DMS79 (cell line): ENCODE results near the gene DCDC2.
A peak's percentile ranks its signal among the peaks of the same experiment; 100 is the strongest.
"Not testable (repeated sequence)": the region's sequence is repeated elsewhere in the genome, so short reads cannot be mapped to it uniquely, and the experiment has no call there.

Experiments used
- DNase-seq: peaks from one replicate; lab custom pipeline; 2025; lab: John Stamatoyannopoulos, UW

Gene DCDC2

GRCh38 chr6:24258214-24258613, 99.6 kb downstream of the DCDC2 start:
- not testable (repeated sequence) for DNase-seq

GRCh38 chr6:24257282-24257681, 100.6 kb downstream of the DCDC2 start:
- peak; percentile 90 for DNase-seq

- no peak for DNase-seq
Measured at GRCh38 chr6:24255676-24256075, 102.2 kb downstream of the DCDC2 start.

GRCh38 chr6:24253360-24253759, 104.5 kb downstream of the DCDC2 start:
- no peak for DNase-seq

GRCh38 chr6:24252280-24252679, 105.6 kb downstream of the DCDC2 start:
- DNase-seq, result no peak

- no peak for DNase-seq
Measured at GRCh38 chr6:24251339-24251738, 106.5 kb downstream of the DCDC2 start.

- DNase-seq, result no peak
Measured at GRCh38 chr6:24249926-24250325, 107.9 kb downstream of the DCDC2 start.

- no peak for DNase-seq
Measured at GRCh38 chr6:24245275-24245674, 112.6 kb downstream of the DCDC2 start.

GRCh38 chr6:24242924-24243323, 114.9 kb downstream of the DCDC2 start:
- no peak for DNase-seq

GRCh38 chr6:24241779-24242178, 116.1 kb downstream of the DCDC2 start:
- not testable (repeated sequence) for DNase-seq

GRCh38 chr6:24240943-24241342, 116.9 kb downstream of the DCDC2 start:
- no peak for DNase-seq

GRCh38 chr6:24240380-24240928, 117.4 kb downstream of the DCDC2 start:
- DNase-seq, result no peak

- no peak for DNase-seq
Measured at GRCh38 chr6:24238700-24239099, 119.2 kb downstream of the DCDC2 start.

- not testable (repeated sequence) for DNase-seq
Measured at GRCh38 chr6:24236779-24237178, 121.1 kb downstream of the DCDC2 start.

GRCh38 chr6:24233813-24234442, 123.9 kb downstream of the DCDC2 start:
- no peak for DNase-seq

- DNase-seq, result no peak
Measured at GRCh38 chr6:24231438-24231977, 126.4 kb downstream of the DCDC2 start.

- no peak for DNase-seq
Measured at GRCh38 chr6:24229696-24230405, 128.0 kb downstream of the DCDC2 start.

- no peak for DNase-seq
Measured at GRCh38 chr6:24228681-24229255, 129.1 kb downstream of the DCDC2 start.

- no peak for DNase-seq
Measured at GRCh38 chr6:24228123-24228522, 129.7 kb downstream of the DCDC2 start.

- DNase-seq, result no peak
Measured at GRCh38 chr6:24227556-24227955, 130.3 kb downstream of the DCDC2 start.

- no peak for DNase-seq
Measured at GRCh38 chr6:24226541-24226940, 131.3 kb downstream of the DCDC2 start.

GRCh38 chr6:24225838-24226237, 132.0 kb downstream of the DCDC2 start:
- no peak for DNase-seq
